GM19463 (cell line): ENCODE results near the gene CRK.

Experiments used
- ATAC-seq: cut with Tn5 transposase; IDR thresholded peaks from one replicate; pipeline ENCODE4 v1.9.1; 2021; ENCODE audit warnings: mild to moderate bottlenecking, moderate library complexity; ENCODE audit not compliant: unreplicated experiment

Gene CRK

GRCh38 chr17:1455797-1456599, at the start of gene CRK:
CRK (minus strand) TSS chr17:1456232; CDS start chr17:1456117, 115 bp downstream.
- peak; percentile 94 for ATAC-seq

GRCh38 chr17:1505586-1505985, 49.6 kb upstream of the CRK start:
- ATAC-seq = no peak

GRCh38 chr17:1504866-1505265, 48.8 kb upstream of the CRK start:
- no peak for ATAC-seq

- no peak for ATAC-seq
Measured at GRCh38 chr17:1503699-1504098, 47.7 kb upstream of the CRK start.

- no peak for ATAC-seq
Measured at GRCh38 chr17:1498869-1499268, 42.8 kb upstream of the CRK start.

GRCh38 chr17:1498233-1498632, 42.2 kb upstream of the CRK start:
- ATAC-seq = no peak

GRCh38 chr17:1497831-1498230, 41.8 kb upstream of the CRK start:
- ATAC-seq = no peak

GRCh38 chr17:1496869-1497268, 40.8 kb upstream of the CRK start:
- no peak for ATAC-seq

- no peak for ATAC-seq
Measured at GRCh38 chr17:1495265-1495989, 39.4 kb upstream of the CRK start.

- no peak for ATAC-seq
Measured at GRCh38 chr17:1494736-1495253, 38.8 kb upstream of the CRK start.

GRCh38 chr17:1494203-1494602, 38.2 kb upstream of the CRK start:
- no peak for ATAC-seq

GRCh38 chr17:1493291-1493980, 37.4 kb upstream of the CRK start:
- ATAC-seq = no peak

- ATAC-seq = no peak
Measured at GRCh38 chr17:1492249-1493206, 36.5 kb upstream of the CRK start, which contains the start of gene MYO1C. MYO1C (minus strand) TSS chr17:1492686; CDS start chr17:1492487, 199 bp downstream.

- ATAC-seq = peak; percentile 56
Measured at GRCh38 chr17:1491443-1492248, 35.6 kb upstream of the CRK start.

- peak; percentile 54 for ATAC-seq
Measured at GRCh38 chr17:1490643-1491442, 34.8 kb upstream of the CRK start.

GRCh38 chr17:1488826-1489270, 32.8 kb upstream of the CRK start:
- no peak for ATAC-seq

GRCh38 chr17:1487939-1488825, 32.1 kb upstream of the CRK start:
- ATAC-seq = peak; percentile 27
